CD4-positive, CD25-positive, alpha-beta regulatory T cell (primary cell): ENCODE results near the gene RPL23. TPM values are rescaled to one million over a fixed set of nuclear protein-coding genes. Genes with fewer than 3 reads are reported as not detected.

Experiments
- ATAC-seq, 2 donors: fragments of 150-1000 bp; cut with Tn5 transposase; one replicate each; pipeline ENCODE4 v1.10.0; 2021; ENCODE audit warnings: low read depth in 2 of 2, moderate number of reproducible peaks in 2 of 2, moderate library complexity in 1 of 2
- DNase-seq, 3 donors: peaks; one replicate each; pipeline versions ENCODE4 v3.0.0 to v3.0.0-alpha.2; 2012 to 2022; ENCODE audit warnings: mixed read lengths in 1 of 3
- H3K27ac ChIP-seq: one replicate; pipeline ENCODE4 v1.7.0; 2013; ENCODE audit warnings: mild to moderate bottlenecking, low read length; ENCODE audit not compliant: insufficient read depth, poor library complexity, severe bottlenecking
- H3K27me3 ChIP-seq: one replicate; pipeline ENCODE4 v1.7.0; 2013; ENCODE audit warnings: low read length; ENCODE audit not compliant: control insufficient read depth, insufficient read depth
- H3K36me3 ChIP-seq: one replicate; pipeline ENCODE4 v1.7.0; 2013; ENCODE audit warnings: mild to moderate bottlenecking, low read length, moderate library complexity; ENCODE audit not compliant: control insufficient read depth, insufficient read depth
- H3K4me1 ChIP-seq: 2 replicates; pipeline ENCODE4 v1.7.0; 2013; ENCODE audit warnings: mild to moderate bottlenecking, low read length; ENCODE audit not compliant: insufficient read depth, control insufficient read depth, poor library complexity, severe bottlenecking
- H3K4me3 ChIP-seq: one replicate; pipeline ENCODE4 v1.7.0; 2013; ENCODE audit warnings: low read depth, mild to moderate bottlenecking, low read length, moderate library complexity
- H3K9me3 ChIP-seq, 2 experiments: 1 replicate in 1 of 2; 2 replicates in 1 of 2; pipeline ENCODE4 v1.7.0; 2013; ENCODE audit warnings: low read length in 2 of 2, mild to moderate bottlenecking in 1 of 2, moderate library complexity in 1 of 2; ENCODE audit not compliant: control insufficient read depth in 2 of 2
- H3K27ac Mint-ChIP-seq, 3 donors: one replicate each; pipeline ENCODE4 v1.8.0; 2020 to 2022; ENCODE audit warnings: mild to moderate bottlenecking in 3 of 3, mixed read lengths in 3 of 3, moderate library complexity in 2 of 3
- H3K27me3 Mint-ChIP-seq: one replicate; pipeline ENCODE4 v1.8.0; 2022; ENCODE audit warnings: mild to moderate bottlenecking, mixed read lengths
- H3K36me3 Mint-ChIP-seq: one replicate; pipeline ENCODE4 v1.8.0; 2020; ENCODE audit warnings: mixed read lengths
- H3K4me1 Mint-ChIP-seq, 4 donors: one replicate each; pipeline ENCODE4 v1.8.0; 2020 to 2022; ENCODE audit warnings: mixed read lengths in 4 of 4, mild to moderate bottlenecking in 1 of 4
- H3K4me3 Mint-ChIP-seq, 4 donors: one replicate each; pipeline ENCODE4 v1.8.0; 2020 to 2022; ENCODE audit warnings: mild to moderate bottlenecking in 4 of 4, mixed read lengths in 4 of 4, moderate library complexity in 3 of 4
- H3K9me3 Mint-ChIP-seq, 7 donors: one replicate each; pipeline ENCODE4 v1.8.0; 2020 to 2022; ENCODE audit warnings: mixed read lengths in 7 of 7, mild to moderate bottlenecking in 3 of 7, moderate library complexity in 2 of 7
- polyA plus RNA-seq, 4 donors: library from polyadenylated mRNA; unstranded; fragments of 300-500 nt; fragmentation: Illumina TruSeq; gene quantifications; one replicate each; pipeline ENCODE4 v1.2.3, GENCODE V29; 2021
- total RNA-seq: library from RNA; stranded (reverse); gene quantifications from one replicate; pipeline ENCODE4 v1.2.3, GENCODE V29; 2022

Gene RPL23
- total and polyA plus RNA-seq, 5 donors from 2014 or later: 1,034 to 1,411 (median 1,347) TPM

DNA sequence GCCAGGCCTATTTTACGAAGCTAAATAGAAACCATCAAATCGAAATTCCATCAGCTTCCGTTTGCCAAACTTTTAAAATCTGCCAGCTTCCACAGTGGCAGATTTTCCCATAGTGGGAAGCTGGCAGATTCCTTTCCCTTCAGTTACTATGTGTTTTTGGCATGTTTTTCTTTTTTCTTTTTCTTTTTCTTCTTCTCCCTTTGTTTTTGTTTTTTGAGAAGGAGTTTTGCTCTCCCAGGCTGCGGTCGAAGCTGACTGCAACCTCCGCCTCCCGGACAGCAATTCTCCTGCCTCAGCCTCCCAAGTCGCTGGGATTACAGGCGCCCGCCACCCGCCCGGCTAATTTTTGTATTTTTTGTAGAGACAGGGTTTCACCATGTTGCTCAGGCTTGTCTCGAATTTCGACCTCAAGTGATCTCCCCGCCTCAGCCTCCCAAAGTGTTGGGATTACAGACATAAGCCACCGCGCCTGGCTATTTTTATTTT is 27.7 kb downstream of the RPL23 start:
- peak overlapping the region; percentile 93 for H3K4me3 ChIP-seq
- Mint-ChIP-seq H3K36me3 (peaks cover 10% of the 10 kb centered on the region), H3K27ac (peak overlapping the region; percentile 98 to 100 (median 100)), H3K27me3 (peaks cover 10% of the 10 kb centered on the region), H3K4me1 (peaks cover 0 to 34% (median 25%) of the 10 kb centered on the region in 4 donors), H3K9me3 (peaks cover 0 to 3% (median 0%) of the 10 kb centered on the region in 7 donors), H3K4me3 (peak overlapping the region; percentile 95 to 99 (median 98))
- peak overlapping the region; percentile 99 for H3K27ac ChIP-seq
- DNase-seq (no peak), ATAC-seq (no peak)
- H3K27me3 ChIP-seq: no peaks in the 10 kb centered on the region
- H3K9me3 ChIP-seq: no peaks in the 10 kb centered on the region
- H3K4me1 ChIP-seq: peaks cover 12% of the 10 kb centered on the region
- peaks cover 9% of the 10 kb centered on the region for H3K36me3 ChIP-seq

DNA sequence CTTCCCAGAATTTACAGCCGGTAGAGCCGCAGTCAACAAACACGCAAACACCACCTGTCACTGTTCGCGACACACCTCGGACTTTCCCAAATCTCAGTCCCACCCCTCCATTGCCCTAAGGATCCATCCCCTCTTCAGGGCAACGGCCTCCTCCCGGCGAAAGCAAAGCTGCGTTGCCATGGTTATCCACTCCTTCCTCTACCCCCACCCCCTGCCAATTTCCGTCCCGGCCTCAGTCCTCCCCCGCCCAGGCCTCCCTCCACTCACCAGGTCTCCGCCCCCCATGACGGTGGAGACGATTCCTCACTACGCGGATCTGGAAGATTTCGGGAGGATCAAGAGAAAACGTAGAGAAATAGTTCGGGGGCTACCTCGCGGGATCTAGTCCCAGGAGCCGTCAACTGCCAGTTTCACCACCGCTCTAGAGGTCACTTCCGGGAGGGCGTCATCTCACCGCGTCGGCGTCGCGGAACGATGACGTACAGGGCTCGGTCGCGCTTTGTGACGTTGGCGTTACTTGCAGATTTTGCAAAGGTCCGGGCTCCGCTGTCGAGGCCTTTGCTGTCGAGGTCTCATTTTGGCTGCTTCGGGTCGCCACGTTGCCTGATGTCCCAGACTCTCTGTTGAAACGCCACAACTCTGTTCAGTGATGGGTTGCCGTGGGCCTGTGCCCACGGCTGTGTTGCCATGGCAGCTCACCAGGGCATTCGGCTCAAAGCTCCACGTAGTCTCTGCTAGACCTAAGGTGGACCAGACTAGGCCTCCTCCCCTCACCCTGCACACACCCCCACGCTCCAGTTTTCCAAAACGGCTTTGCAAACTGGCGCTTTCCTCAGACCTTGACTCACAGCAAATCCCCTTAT is 28.4 kb downstream of the RPL23 start, which contains the start of gene CWC25:
TSS of gene CWC25 (minus strand) at position 423 of the 863 bp plus-strand sequence. CDS start at position 285, 138 bp downstream.
- H3K9me3 Mint-ChIP-seq: peaks cover 0 to 3% (median 0%) of the 10 kb centered on the region in 7 donors
- H3K27ac Mint-ChIP-seq: peak within 1 kb of the TSS; percentile 98 to 100 (median 100)
- H3K9me3 ChIP-seq: no peaks in the 10 kb centered on the region
- ATAC-seq: peak; percentile 82 to 85
- H3K36me3 Mint-ChIP-seq: peaks cover 17% of the 10 kb centered on the region
- H3K4me3 ChIP-seq: peak within 1 kb of the TSS; percentile 93
- H3K27me3 ChIP-seq: no peaks in the 10 kb centered on the region
- H3K36me3 ChIP-seq: peaks cover 16% of the 10 kb centered on the region
- peaks cover 12% of the 10 kb centered on the region for H3K4me1 ChIP-seq
- peak; percentile 90 to 99 (median 97) for DNase-seq
- peak within 1 kb of the TSS; percentile 99 for H3K27ac ChIP-seq
- peaks cover 0 to 38% (median 28%) of the 10 kb centered on the region in 4 donors for H3K4me1 Mint-ChIP-seq
- peaks cover 10% of the 10 kb centered on the region for H3K27me3 Mint-ChIP-seq
- H3K4me3 Mint-ChIP-seq: peak within 1 kb of the TSS; percentile 95 to 99 (median 98)

DNA sequence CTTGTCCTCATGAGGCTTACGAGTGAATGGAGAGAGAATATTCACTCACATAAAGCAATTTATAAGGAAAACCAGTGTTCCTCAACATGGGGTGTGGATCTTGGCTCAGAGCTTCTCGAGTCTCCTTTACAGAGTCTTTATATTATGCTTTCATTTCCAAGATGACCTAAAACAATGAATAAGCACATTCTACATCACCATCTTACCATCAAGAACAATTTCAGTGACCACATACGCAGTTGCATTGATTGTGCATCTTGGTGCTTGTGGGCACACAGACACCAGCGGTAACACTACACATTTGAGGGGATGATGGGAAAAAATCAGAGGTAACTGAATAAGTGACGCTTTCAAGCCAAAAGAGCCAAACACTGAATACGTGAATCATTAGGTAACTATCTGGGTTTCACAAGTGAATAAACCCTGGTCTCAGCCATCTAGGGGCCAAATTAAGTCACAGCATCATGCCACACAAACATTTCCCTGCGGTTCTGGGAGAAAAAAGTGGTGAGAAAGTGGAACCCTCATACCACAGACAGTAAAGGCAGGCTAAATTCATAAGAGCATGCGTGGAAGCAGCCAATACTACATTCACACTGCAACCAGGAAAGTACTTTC is 37.8 kb downstream of the RPL23 start:
- peaks cover 0 to 11% (median 9%) of the 10 kb centered on the region in 4 donors for H3K4me1 Mint-ChIP-seq
- H3K27me3 Mint-ChIP-seq: no peaks in the 10 kb centered on the region
- H3K36me3 Mint-ChIP-seq: peaks cover 20% of the 10 kb centered on the region
- Histone ChIP-seq H3K27ac (no peak overlapping the region), H3K4me1 (no peaks in the 10 kb centered on the region), H3K9me3 (no peaks in the 10 kb centered on the region), H3K4me3 (no peak overlapping the region), H3K36me3 (peaks cover 51% of the 10 kb centered on the region), H3K27me3 (no peaks in the 10 kb centered on the region)
- H3K27ac Mint-ChIP-seq: no peak overlapping the region
- ATAC-seq: no peak
- peak in 1 of 3 donors; percentile 20 for DNase-seq
- H3K4me3 Mint-ChIP-seq: no peak overlapping the region
- H3K9me3 Mint-ChIP-seq: no peaks in the 10 kb centered on the region

DNA sequence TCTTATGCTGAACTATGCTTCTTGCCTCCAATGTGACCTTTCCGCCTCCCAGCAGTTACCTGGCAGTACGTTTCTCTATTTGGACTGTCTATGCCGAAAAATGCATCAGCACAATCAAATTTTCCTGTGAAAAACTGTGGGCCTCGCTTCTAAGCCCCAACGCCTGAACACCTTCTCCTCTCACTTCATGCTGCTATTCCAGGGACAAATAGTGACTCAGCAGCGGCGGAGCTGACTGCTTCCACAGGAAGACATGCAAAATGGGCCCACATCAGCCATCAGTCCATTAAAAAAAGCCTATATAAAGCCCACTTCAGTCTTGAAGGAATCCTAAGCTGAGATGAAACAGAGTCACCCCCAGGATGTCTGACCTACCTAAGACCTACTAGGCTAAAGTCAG is 43.7 kb downstream of the RPL23 start:
- H3K27ac Mint-ChIP-seq: no peak overlapping the region
- Histone ChIP-seq H3K27ac (no peak overlapping the region), H3K27me3 (no peaks in the 10 kb centered on the region), H3K4me3 (no peak overlapping the region), H3K4me1 (no peaks in the 10 kb centered on the region), H3K9me3 (no peaks in the 10 kb centered on the region), H3K36me3 (peaks cover 69% of the 10 kb centered on the region)
- no peak for ATAC-seq
- H3K4me3 Mint-ChIP-seq: no peak overlapping the region
- no peaks in the 10 kb centered on the region for H3K27me3 Mint-ChIP-seq
- H3K4me1 Mint-ChIP-seq: peaks cover 0 to 3% (median 0%) of the 10 kb centered on the region in 4 donors
- no peaks in the 10 kb centered on the region for H3K9me3 Mint-ChIP-seq
- no peak for DNase-seq
- H3K36me3 Mint-ChIP-seq: peaks cover 32% of the 10 kb centered on the region

DNA sequence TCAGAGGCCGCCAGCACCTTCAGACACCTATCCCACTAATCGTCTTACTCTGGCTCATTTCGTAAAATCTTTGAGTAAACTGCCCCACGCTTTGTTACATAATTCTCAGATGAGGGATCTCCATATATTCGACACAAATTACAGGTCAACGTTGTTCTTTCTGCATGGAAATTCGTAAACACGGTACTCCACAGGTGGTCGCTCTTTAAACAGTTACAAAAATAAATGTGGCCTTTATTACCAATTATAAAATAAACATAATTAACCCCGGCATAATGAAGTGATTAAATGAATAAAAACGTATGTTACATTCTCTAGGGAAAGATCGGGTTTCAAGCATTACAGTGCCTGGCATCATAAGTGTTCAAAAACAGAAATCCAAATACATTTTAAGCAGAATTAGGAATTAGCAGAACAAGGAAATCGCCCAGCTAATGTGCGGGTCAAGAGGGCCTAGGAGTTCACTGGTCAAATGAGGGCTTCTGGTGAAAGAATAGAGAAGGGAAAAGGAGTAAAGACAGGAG is 53.2 kb downstream of the RPL23 start:
- peaks cover 29% of the 10 kb centered on the region for H3K36me3 Mint-ChIP-seq
- peak overlapping the region; percentile 79 to 91 (median 81) for H3K27ac Mint-ChIP-seq
- no peaks in the 10 kb centered on the region for H3K27me3 Mint-ChIP-seq
- H3K4me3 ChIP-seq: peak overlapping the region; percentile 75
- peak overlapping the region; percentile 87 for H3K27ac ChIP-seq
- H3K36me3 ChIP-seq: peaks cover 36% of the 10 kb centered on the region
- H3K9me3 Mint-ChIP-seq: no peaks in the 10 kb centered on the region
- H3K4me1 Mint-ChIP-seq: peaks cover 16 to 41% (median 35%) of the 10 kb centered on the region in 4 donors
- H3K9me3 ChIP-seq: no peaks in the 10 kb centered on the region
- peak overlapping the region; percentile 63 to 91 (median 86) for H3K4me3 Mint-ChIP-seq
- DNase-seq (no peak), ATAC-seq (no peak)
- H3K27me3 ChIP-seq: no peaks in the 10 kb centered on the region
- peaks cover 25% of the 10 kb centered on the region for H3K4me1 ChIP-seq

DNA sequence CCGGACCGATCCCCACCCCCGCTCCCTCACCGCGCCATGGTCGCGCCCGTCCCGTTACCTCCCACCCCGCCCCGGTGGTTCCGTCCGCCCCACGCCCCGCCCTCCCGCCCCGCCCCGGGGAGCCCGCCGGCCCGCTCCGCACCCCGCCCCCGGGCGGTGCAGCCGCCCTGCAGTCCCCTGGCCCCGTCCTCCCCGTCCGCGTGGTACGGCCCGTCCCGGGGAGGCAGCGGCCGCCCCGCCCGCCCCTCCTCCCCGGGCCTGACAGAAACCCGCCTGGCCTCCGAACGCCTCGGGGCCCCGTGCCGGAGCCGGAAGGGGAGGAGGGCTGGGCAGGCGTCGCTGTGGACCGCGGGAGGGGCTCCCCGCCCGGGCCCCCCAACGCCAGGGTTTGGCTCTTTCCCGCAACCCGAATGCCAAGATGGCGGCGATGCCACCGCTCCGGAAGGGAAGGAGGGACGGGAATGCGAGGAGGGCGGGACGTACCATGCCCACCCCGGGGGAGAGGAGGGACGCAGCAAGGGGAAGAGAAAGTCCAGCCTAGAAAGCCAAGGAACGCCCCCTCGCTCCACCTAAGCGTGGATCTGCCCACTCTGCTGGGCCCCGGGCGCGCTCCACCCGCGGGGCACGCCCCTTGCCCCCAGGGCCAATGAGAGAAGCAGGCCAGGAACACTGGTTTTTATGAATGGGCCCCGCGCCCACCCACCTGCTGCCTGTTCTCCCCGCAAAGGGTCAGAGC is 53.9 kb downstream of the RPL23 start, which contains the start of gene PIP4K2B:
TSS of gene PIP4K2B (minus strand) at position 56 of the 736 bp plus-strand sequence. CDS start 132 bp downstream, outside the sequence.
- H3K9me3 ChIP-seq: no peaks in the 10 kb centered on the region
- Mint-ChIP-seq H3K4me3 (peak within 1 kb of the TSS; percentile 91 to 96 (median 94)), H3K36me3 (peaks cover 29% of the 10 kb centered on the region), H3K27ac (peak within 1 kb of the TSS; percentile 87 to 94 (median 91)), H3K4me1 (peaks cover 16 to 44% (median 37%) of the 10 kb centered on the region in 4 donors), H3K9me3 (no peaks in the 10 kb centered on the region), H3K27me3 (no peaks in the 10 kb centered on the region)
- ATAC-seq (peak; percentile 74 to 76), DNase-seq (peak; percentile 80 to 94 (median 82))
- no peaks in the 10 kb centered on the region for H3K27me3 ChIP-seq
- peak within 1 kb of the TSS; percentile 87 for H3K27ac ChIP-seq
- peaks cover 25% of the 10 kb centered on the region for H3K4me1 ChIP-seq
- H3K4me3 ChIP-seq: peak within 1 kb of the TSS; percentile 88
- H3K36me3 ChIP-seq: peaks cover 30% of the 10 kb centered on the region
